GM12892 (cell line): ENCODE measurements around the gene ZNF581.

Experiments
- POLR2A ChIP-seq: IDR thresholded peaks from 2 replicates; pipeline ENCODE4 v1.6.1; 2011; ENCODE audit warnings: low read depth, low read length, control low read depth
- POLR2AphosphoS5 ChIP-seq: IDR thresholded peaks from 2 replicates; pipeline ENCODE4 v1.6.1; 2011; ENCODE audit warnings: low read depth, low read length, control low read depth

- TF ChIP-seq POLR2AphosphoS5 (peak; percentile 73; the same call in 1 of the 2 replicates), POLR2A (peak; percentile 72)
These were observed 31.6 kb downstream of the ZNF581 start, which contains the start of gene EPN1 for GRCh38 chr19:55674841-55675660.
